Anterior cingulate cortex (tissue), 58 donors: Measurements from ENCODE around the gene KLHL2.
A peak's percentile ranks its signal among the peaks of the same experiment; 100 is the strongest.
"Not testable (repeated sequence)": the region's sequence is repeated elsewhere in the genome, so short reads cannot be mapped to it uniquely, and the experiment has no call there.

Experiments
- DNase-seq, 58 donors: peaks; one replicate each; lab custom pipeline; 2025; lab: John Stamatoyannopoulos, UW

Gene KLHL2

GRCh38 chr4:165227401-165227800, 20.0 kb downstream of the KLHL2 start:
- not testable (repeated sequence) for DNase-seq

- not testable (repeated sequence) for DNase-seq
Observed at GRCh38 chr4:165229490-165230200, 22.3 kb downstream of the KLHL2 start.

- not testable (repeated sequence) for DNase-seq
Observed at GRCh38 chr4:165232623-165233433, 25.5 kb downstream of the KLHL2 start.

- DNase-seq: no peak
Observed at GRCh38 chr4:165234766-165235165, 27.4 kb downstream of the KLHL2 start.

GRCh38 chr4:165236852-165237251, 29.5 kb downstream of the KLHL2 start:
- not testable (repeated sequence) for DNase-seq

- not testable (repeated sequence) for DNase-seq
Observed at GRCh38 chr4:165238041-165238640, 30.8 kb downstream of the KLHL2 start.

GRCh38 chr4:165240761-165241160, 33.4 kb downstream of the KLHL2 start:
- not testable (repeated sequence) for DNase-seq

GRCh38 chr4:165244148-165244547, 36.8 kb downstream of the KLHL2 start:
- not testable (repeated sequence) for DNase-seq

GRCh38 chr4:165244587-165245186, 37.3 kb downstream of the KLHL2 start:
- not testable (repeated sequence) for DNase-seq

- DNase-seq: peak in 1 of 58 donors; percentile 11
Observed at GRCh38 chr4:165248102-165248501, 40.7 kb downstream of the KLHL2 start.

GRCh38 chr4:165248904-165249303, 41.5 kb downstream of the KLHL2 start:
- DNase-seq: not testable (repeated sequence)

GRCh38 chr4:165254771-165255170, 47.4 kb downstream of the KLHL2 start:
- not testable (repeated sequence) for DNase-seq

GRCh38 chr4:165255439-165255838, 48.1 kb downstream of the KLHL2 start:
- peak in 2 of 58 donors; percentile 7 to 10 for DNase-seq

GRCh38 chr4:165256074-165256659, 48.8 kb downstream of the KLHL2 start:
- peak in 13 of 58 donors; percentile 3 to 58 (median 25) for DNase-seq

- not testable (repeated sequence) for DNase-seq
Observed at GRCh38 chr4:165259776-165260175, 52.4 kb downstream of the KLHL2 start.

- not testable (repeated sequence) for DNase-seq
Observed at GRCh38 chr4:165262306-165262705, 54.9 kb downstream of the KLHL2 start.

- DNase-seq: not testable (repeated sequence)
Observed at GRCh38 chr4:165263466-165263865, 56.1 kb downstream of the KLHL2 start.

- DNase-seq: not testable (repeated sequence)
Observed at GRCh38 chr4:165269931-165270330, 62.6 kb downstream of the KLHL2 start.

- not testable (repeated sequence) for DNase-seq
Observed at GRCh38 chr4:165273443-165273842, 66.1 kb downstream of the KLHL2 start.

- DNase-seq: not testable (repeated sequence)
Observed at GRCh38 chr4:165275357-165275756, 68.0 kb downstream of the KLHL2 start.
